ENCODE measurements around the gene MC4R.

Gene MC4R

GRCh38 chr18:60322591-60322990, 50.0 kb downstream of the MC4R start:
- no peak for DNase-seq

All from NCI-H1092 (cell line).